Heart left ventricle (tissue), 16 donors: Measurements from ENCODE around the gene MYO18B. TPM values are rescaled to one million over a fixed set of nuclear protein-coding genes. Genes with fewer than 3 reads are reported as not detected.
A peak's percentile ranks its signal among the peaks of the same experiment; 100 is the strongest.

Source experiments
- ATAC-seq, 4 donors: fragments of 200-7000 bp; cut with Tn5 transposase; one replicate each; pipeline ENCODE4 v1.9.1; 2020 to 2022; ENCODE audit warnings: moderate library complexity in 4 of 4, mild to moderate bottlenecking in 3 of 4, moderate number of reproducible peaks in 1 of 4
- DNase-seq, 5 donors: peaks; one replicate each; pipeline ENCODE4 v3.0.0-alpha.2; 2020
- H3K27ac ChIP-seq, 12 donors: fragments of 200-600 bp; sonication (generic) in 4 of 12; one replicate each; pipeline versions ENCODE4 v1.5.0 to v1.8.0; 2016 to 2022; ENCODE audit warnings: mild to moderate bottlenecking in 2 of 12
- H3K27me3 ChIP-seq, 9 donors: fragments of 200-600 bp; sonication (generic) in 2 of 9; one replicate each; pipeline versions ENCODE4 v1.5.1 to v1.8.0; 2016 to 2022; ENCODE audit warnings: mild to moderate bottlenecking in 3 of 9
- H3K36me3 ChIP-seq, 9 donors: fragments of 200-600 bp; sonication (generic) in 2 of 9; one replicate each; pipeline versions ENCODE4 v1.5.0 to v1.8.0; 2018 to 2022; ENCODE audit warnings: mild to moderate bottlenecking in 2 of 9
- H3K4me1 ChIP-seq, 12 donors: fragments of 200-600 bp; sonication (generic) in 4 of 12; one replicate each; pipeline versions ENCODE4 v1.5.0 to v1.8.0; 2016 to 2022; ENCODE audit warnings: mild to moderate bottlenecking in 3 of 12
- H3K4me3 ChIP-seq, 12 donors: fragments of 200-600 bp; sonication (generic) in 4 of 12; one replicate each; pipeline versions ENCODE4 v1.5.0 to v1.8.0; 2017 to 2022; ENCODE audit warnings: mild to moderate bottlenecking in 9 of 12, moderate library complexity in 4 of 12
- H3K9me3 ChIP-seq, 12 donors: fragments of 200-600 bp; sonication (generic) in 4 of 12; one replicate each; pipeline versions ENCODE4 v1.5.0 to v1.8.0; 2016 to 2022; ENCODE audit warnings: mild to moderate bottlenecking in 1 of 12
- CTCF ChIP-seq, 12 donors: fragments of 200-600 bp; sonication (generic) in 4 of 12; IDR thresholded peaks; one replicate each; pipeline versions ENCODE4 v1.5.0 to v1.8.0; 2018 to 2022; ENCODE audit warnings: antibody characterized with exemption in 12 of 12, mild to moderate bottlenecking in 5 of 12
- POLR2A ChIP-seq, 2 donors: fragments of 450-650 bp; IDR thresholded peaks; one replicate each; pipeline ENCODE4 v1.6.1; 2017; ENCODE audit warnings: antibody characterized with exemption in 2 of 2, mild to moderate bottlenecking in 2 of 2, moderate library complexity in 2 of 2
- WGBS, 4 donors: extraction: QIAGEN DNeasy Blood & Tissue Kit in 2 of 4; methylation state at CpG; one replicate each; pipeline versions ENCODE4 v1.1.5 to v1.1.7; 2013 to 2018; 5-methylcytosine and 5-hydroxymethylcytosine counted together
- intact Hi-C, 10 donors: fragments of 100-400 bp; cut with DNase I; formaldehyde crosslinking; loops; one replicate each; pipeline versions ENCODE4 v1.11.1 to v1.14.2; 2022
- polyA plus RNA-seq, 2 donors: library from polyadenylated mRNA; stranded (reverse); fragments of 200-250 nt; gene quantifications; one replicate each; pipeline ENCODE4 v1.2.3, GENCODE V29; 2013
- total RNA-seq, 9 donors: library from RNA; depleted of rRNA in 2 of 9; stranded (reverse); fragments of >200 nt in 2 of 9; fragmentation: NEBNext Ultra II Directional in 3 of 9; extraction: Animal tissue kit (Norgen Biotek cat#: 25700) in 3 of 9; gene quantifications; one replicate each; pipeline versions ENCODE4 v1.1.0 to v1.2.4, GENCODE V29; 2016 to 2023
- donor health status: ischemic (EF 13 %, LVEDD 7.1; RV severe dilation, severe dysfunction).
- donor health status: healthy with polysubstance abuse.
- donor health status: DM: no; HTN: yes; CAD: no.
- donor health status: DM: no; HTN: no; CAD: no.
- donor health status: ischemic (EF 25% LVEDD 6.9; RV normal size, moderate dysfunction).
- donor health status: ischemic (EF 25% LVEDD 5.7; RV mildly dilated, moderate dysfunction).
- donor health status: healthy.
- donor health status: DM: yes; HTN: yes; CAD: no.
- donor health status: ischemic (EF 35%, LVEDD 5.7; RV mildly dilated, moderate dysfunction).
- donor health status: nonischemic (EF 11% LVEDD 7.7; RV severe dilation, severe dysfunction).
- donor health status: DM: yes; HTN: yes; CAD: no.
- donor health status: PGD.
- donor health status: ischemic (EF 29% LVEDD 5.4; RV normal size, mild dysfunction).
- donor health status: nonischemic (EF 23%, LVEDD 6.1; RV moderate dilation, normal function).

MYO18B gene
- total and polyA plus RNA-seq, 11 donors = 140 to 301 (median 193) TPM

GRCh38 chr22:25966448-25966913, 224.5 kb downstream of the MYO18B start:
- H3K4me3 ChIP-seq = no peak overlapping the region
- H3K4me1 ChIP-seq = peaks cover 0 to 28% (median 9%) of the 10 kb centered on the region in 12 donors
- 18 to 20% (median 19%) methylated on average over 8 of the region's 8 CpGs for WGBS, 4 donors
- TF ChIP-seq POLR2A (IDR thresholded peaks at IDR 0.05) (no peak), CTCF (IDR thresholded peaks at IDR 0.05) (no peak)
- ATAC-seq (no peak), DNase-seq (no peak)
- H3K9me3 ChIP-seq = no peaks in the 10 kb centered on the region
- no peaks in the 10 kb centered on the region for H3K27me3 ChIP-seq
- no peak overlapping the region for H3K27ac ChIP-seq
- peaks cover 0 to 42% (median 2%) of the 10 kb centered on the region in 9 donors for H3K36me3 ChIP-seq
- intact Hi-C loops = no loop called here

- ATAC-seq = no peak
Measured at GRCh38 chr22:25969286-25969685, 227.3 kb downstream of the MYO18B start.

GRCh38 chr22:25969901-25970300, 227.9 kb downstream of the MYO18B start:
- no peaks in the 10 kb centered on the region for H3K9me3 ChIP-seq
- H3K27ac ChIP-seq = peak overlapping the region in 6 of 12 donors; percentile 28 to 79 (median 60)
- DNase-seq = no peak
- no peaks in the 10 kb centered on the region for H3K27me3 ChIP-seq
- peaks cover 0 to 28% (median 9%) of the 10 kb centered on the region in 12 donors for H3K4me1 ChIP-seq
- WGBS, 4 donors = 73 to 85% (median 79%) methylated on average over 2 of the region's 2 CpGs
- no peak overlapping the region for H3K4me3 ChIP-seq
- intact Hi-C loops = no loop called here
- ATAC-seq = no peak
- H3K36me3 ChIP-seq = peaks cover 0 to 16% (median 0%) of the 10 kb centered on the region in 9 donors
- TF ChIP-seq CTCF (IDR thresholded peaks at IDR 0.05) (no peak), POLR2A (IDR thresholded peaks at IDR 0.05) (no peak)

More at GRCh38 chr22:25969286-25969685, 227.3 kb downstream of the MYO18B start:
- Histone ChIP-seq H3K9me3 (no peaks in the 10 kb centered on the region), H3K36me3 (peaks cover 0 to 20% (median 0%) of the 10 kb centered on the region in 9 donors), H3K27me3 (no peaks in the 10 kb centered on the region), H3K27ac (no peak overlapping the region), H3K4me1 (peaks cover 0 to 28% (median 9%) of the 10 kb centered on the region in 12 donors), H3K4me3 (no peak overlapping the region)
- intact Hi-C loops = no loop called here
- DNase-seq = no peak
- TF ChIP-seq CTCF (IDR thresholded peaks at IDR 0.05) (no peak), POLR2A (IDR thresholded peaks at IDR 0.05) (no peak)

GRCh38 chr22:25970374-25970911, 228.5 kb downstream of the MYO18B start:
- Histone ChIP-seq H3K27me3 (no peaks in the 10 kb centered on the region), H3K36me3 (peaks cover 0 to 21% (median 0%) of the 10 kb centered on the region in 9 donors), H3K4me3 (no peak overlapping the region), H3K27ac (peak overlapping the region in 7 of 12 donors; percentile 28 to 79 (median 60)), H3K4me1 (peaks cover 0 to 31% (median 9%) of the 10 kb centered on the region in 12 donors), H3K9me3 (no peaks in the 10 kb centered on the region)
- DNase-seq (peak in 4 of 5 donors; percentile 37 to 65 (median 52)), ATAC-seq (peak; percentile 54 to 71 (median 64))
- intact Hi-C loops = no loop called here
- 10 to 18% (median 13%) methylated on average over 6 of the region's 6 CpGs for WGBS, 4 donors
- TF ChIP-seq POLR2A (IDR thresholded peaks at IDR 0.05) = no peak
- TF ChIP-seq CTCF (IDR thresholded peaks at IDR 0.05) = no peak
